ENCODE data around the gene TRAPPC2L. TPM values are rescaled to one million over a fixed set of nuclear protein-coding genes. Genes with fewer than 3 reads are reported as not detected.
A peak's percentile ranks its signal among the peaks of the same experiment; 100 is the strongest.

The TRAPPC2L gene
- total and polyA plus RNA-seq, 7 donors: 30.7 to 56.5 (median 42.1) TPM

GRCh38 chr16:88812513-88813268 lies 44.2 kb upstream of the TRAPPC2L start:
- H3K36me3 ChIP-seq: peaks cover 0 to 21% (median 5%) of the 10 kb centered on the region in 4 donors
- H3K27me3 ChIP-seq: no peaks in the 10 kb centered on the region
- intact Hi-C loops (cut with DNase I): loop anchor here (2.0 to 5.0 kb wide), 2 partner anchors 130 to 404 kb away; partner anchors contain the start of gene ZNF778
- H3K27ac ChIP-seq: peak overlapping the region; percentile 91 to 96 (median 96)
- WGBS, 2 donors: 10 to 42% methylated on average over 37 of the region's 37 CpGs
- peak; percentile 88 for DNase-seq
- peaks cover 0 to 36% (median 28%) of the 10 kb centered on the region in 4 donors for H3K4me1 ChIP-seq
- no peaks in the 10 kb centered on the region for H3K9me3 ChIP-seq
- no peak for TF ChIP-seq EP300 (IDR thresholded peaks at IDR 0.05)
- TF ChIP-seq POLR2A (IDR thresholded peaks at IDR 0.05): no peak
- TF ChIP-seq CTCF (IDR thresholded peaks at IDR 0.05): peak in 2 of 4 experiments; percentile 8 to 10
- peak in 1 of 4 donors; percentile 2 for TF ChIP-seq POLR2AphosphoS5 (IDR thresholded peaks at IDR 0.05)
- H3K4me3 ChIP-seq: peak overlapping the region; percentile 63 to 88 (median 76)

GRCh38 chr16:88813269-88814143 lies 43.4 kb upstream of the TRAPPC2L start:
- intact Hi-C loops (cut with DNase I): loop anchor here (2.0 to 5.0 kb wide), 2 partner anchors 129 to 403 kb away; partner anchors contain the start of gene ZNF778

GRCh38 chr16:88814144-88814502 lies 42.8 kb upstream of the TRAPPC2L start:
- Histone ChIP-seq H3K27ac (no peak overlapping the region), H3K4me3 (no peak overlapping the region), H3K27me3 (no peaks in the 10 kb centered on the region), H3K36me3 (peaks cover 0 to 10% (median 5%) of the 10 kb centered on the region in 4 donors), H3K9me3 (no peaks in the 10 kb centered on the region), H3K4me1 (peaks cover 0 to 36% (median 28%) of the 10 kb centered on the region in 4 donors)
- DNase-seq: no peak
- intact Hi-C loops (cut with DNase I): loop anchor here (5.0 kb wide), 1 partner anchor 128 kb away; no protein-coding TSS in a partner anchor
- TF ChIP-seq EP300 (IDR thresholded peaks at IDR 0.05) (no peak), POLR2AphosphoS5 (IDR thresholded peaks at IDR 0.05) (no peak), CTCF (IDR thresholded peaks at IDR 0.05) (no peak), POLR2A (IDR thresholded peaks at IDR 0.05) (no peak)
- 65 to 77% methylated on average over 13 of the region's 13 CpGs for WGBS, 2 donors

More at GRCh38 chr16:88813269-88814143, 43.4 kb upstream of the TRAPPC2L start:
- WGBS, 2 donors: 18 to 65% methylated on average over 26 of the region's 26 CpGs
- peak overlapping the region; percentile 91 to 96 (median 96) for H3K27ac ChIP-seq
- no peak for DNase-seq
- H3K4me1 ChIP-seq: peaks cover 0 to 36% (median 28%) of the 10 kb centered on the region in 4 donors
- no peak for TF ChIP-seq POLR2A (IDR thresholded peaks at IDR 0.05)
- no peak for TF ChIP-seq POLR2AphosphoS5 (IDR thresholded peaks at IDR 0.05)
- no peak for TF ChIP-seq CTCF (IDR thresholded peaks at IDR 0.05)
- TF ChIP-seq EP300 (IDR thresholded peaks at IDR 0.05): no peak
- peaks cover 0 to 16% (median 5%) of the 10 kb centered on the region in 4 donors for H3K36me3 ChIP-seq
- no peaks in the 10 kb centered on the region for H3K27me3 ChIP-seq
- peak overlapping the region in 1 of 4 donors; percentile 84 for H3K4me3 ChIP-seq
- H3K9me3 ChIP-seq: no peaks in the 10 kb centered on the region

GRCh38 chr16:88815227-88815626 lies 41.7 kb upstream of the TRAPPC2L start:
- TF ChIP-seq POLR2A (IDR thresholded peaks at IDR 0.05): no peak
- no peak for TF ChIP-seq CTCF (IDR thresholded peaks at IDR 0.05)
- TF ChIP-seq EP300 (IDR thresholded peaks at IDR 0.05): no peak
- TF ChIP-seq POLR2AphosphoS5 (IDR thresholded peaks at IDR 0.05): no peak
- no peak overlapping the region for H3K27ac ChIP-seq
- peaks cover 0 to 30% (median 22%) of the 10 kb centered on the region in 4 donors for H3K4me1 ChIP-seq
- no peak overlapping the region for H3K4me3 ChIP-seq
- no peaks in the 10 kb centered on the region for H3K27me3 ChIP-seq
- no peaks in the 10 kb centered on the region for H3K9me3 ChIP-seq
- no peak for DNase-seq
- intact Hi-C loops (cut with DNase I): no loop called here
- WGBS, 2 donors: 84 to 90% methylated on average over 10 of the region's 10 CpGs
- H3K36me3 ChIP-seq: no peaks in the 10 kb centered on the region
